Frontal cortex (tissue), 4 donors: ENCODE results near the gene NUP210L. TPM values are rescaled to one million over a fixed set of nuclear protein-coding genes. Genes with fewer than 3 reads are reported as not detected.
"Not testable (repeated sequence)": the region's sequence is repeated elsewhere in the genome, so short reads cannot be mapped to it uniquely, and the experiment has no call there.

Experiments
- DNase-seq, 2 donors: peaks; one replicate each; pipeline ENCODE4 v3.0.0; 2012; ENCODE audit warnings: low spot score in 2 of 2
- FAIRE-seq: peaks from 2 replicates; lab custom pipeline; 2012; peaks lifted over from hg19 to GRCh38; lab: Jason Lieb, UNC
- total RNA-seq: library from RNA; depleted of rRNA; stranded (reverse); fragments of >200 nt; gene quantifications from one replicate; pipeline ENCODE4 v1.2.3, GENCODE V29; 2014
- donor health status: control.
- donor health status: control.
- donor health status: control.

Gene NUP210L
- total RNA-seq, 1 donor from 2014 or later: 0.41 TPM

DNA sequence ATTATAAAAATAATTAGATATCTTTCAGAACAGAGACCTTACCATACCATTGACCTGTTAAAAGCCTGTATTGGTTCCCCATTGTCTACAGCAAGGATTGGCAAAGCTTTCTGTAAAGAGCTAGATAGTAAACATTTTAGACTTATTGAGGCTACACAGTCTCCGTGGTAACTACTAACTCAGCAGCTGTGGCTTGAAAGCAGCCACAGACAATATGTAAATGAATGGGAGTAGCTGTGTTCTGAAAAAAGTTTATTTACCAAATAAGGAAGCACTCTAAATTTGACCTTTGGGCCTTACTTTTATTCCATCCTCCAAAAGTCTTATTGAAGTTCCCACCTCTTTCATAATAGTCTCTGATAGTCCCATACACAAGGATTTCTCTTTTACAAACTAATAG, 39.7 kb downstream of the NUP210L start:
- DNase-seq (no peak), FAIRE-seq (no peak)

DNA sequence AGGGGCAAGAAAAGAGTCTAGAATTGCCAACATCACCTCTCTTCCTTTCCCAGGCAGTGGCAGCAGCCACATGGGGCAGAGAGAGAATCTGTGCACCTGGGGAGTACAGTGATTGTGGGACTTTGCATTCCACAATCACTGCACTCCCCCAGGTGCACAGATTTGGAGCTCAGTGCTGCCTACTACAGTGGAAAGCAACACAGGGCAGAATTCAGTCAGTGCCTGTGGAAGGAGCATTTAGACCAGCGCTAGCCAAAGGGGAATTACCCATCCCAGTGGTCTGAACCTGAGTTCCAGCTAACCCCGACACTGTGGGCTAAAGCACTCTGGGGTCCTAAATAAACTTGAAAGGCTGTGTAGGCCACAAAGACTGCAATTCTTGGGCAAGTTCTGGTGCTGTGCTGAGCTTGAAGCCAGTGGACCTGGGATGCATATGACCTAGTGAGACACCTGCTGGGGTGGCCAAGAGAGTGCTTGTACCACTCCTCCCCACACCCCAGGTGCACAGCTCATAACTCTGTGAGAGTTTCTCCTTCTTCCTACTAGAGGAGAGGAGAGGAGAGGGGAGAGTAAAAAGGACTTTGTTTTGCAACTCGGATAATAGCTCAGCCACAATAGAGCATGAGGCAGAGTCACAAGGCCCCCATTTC, 50.3 kb downstream of the NUP210L start:
- FAIRE-seq: no peak
- DNase-seq: no peak

DNA sequence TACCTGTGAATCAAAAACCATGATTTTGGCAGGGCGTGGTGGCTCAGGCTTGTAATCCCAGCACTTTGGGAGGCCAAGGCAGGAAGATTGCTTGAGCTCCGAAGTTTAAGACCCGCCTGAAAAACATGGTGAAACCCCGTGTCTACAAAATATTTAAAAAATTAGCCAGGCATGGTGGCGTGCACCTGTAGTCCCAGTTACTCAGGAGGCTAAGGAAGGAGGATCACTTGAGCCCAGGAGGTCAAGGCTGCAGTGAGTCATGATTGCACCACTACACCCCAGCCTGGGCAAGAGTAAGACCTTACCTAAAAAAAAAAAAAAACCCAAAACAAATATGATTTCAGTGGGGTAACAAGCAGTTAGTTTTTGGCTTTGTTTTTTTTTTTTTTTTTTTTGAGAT, 54.7 kb downstream of the NUP210L start:
- not testable (repeated sequence) for FAIRE-seq, DNase-seq

GRCh38 chr1:154097873-154098272, 57.0 kb downstream of the NUP210L start:
- DNase-seq (no peak), FAIRE-seq (no peak)

GRCh38 chr1:154095456-154096060, 59.3 kb downstream of the NUP210L start:
- FAIRE-seq: no peak
- DNase-seq: no peak

- no peak for FAIRE-seq
- no peak for DNase-seq
Observed at GRCh38 chr1:154094411-154094810, 60.5 kb downstream of the NUP210L start.

DNA sequence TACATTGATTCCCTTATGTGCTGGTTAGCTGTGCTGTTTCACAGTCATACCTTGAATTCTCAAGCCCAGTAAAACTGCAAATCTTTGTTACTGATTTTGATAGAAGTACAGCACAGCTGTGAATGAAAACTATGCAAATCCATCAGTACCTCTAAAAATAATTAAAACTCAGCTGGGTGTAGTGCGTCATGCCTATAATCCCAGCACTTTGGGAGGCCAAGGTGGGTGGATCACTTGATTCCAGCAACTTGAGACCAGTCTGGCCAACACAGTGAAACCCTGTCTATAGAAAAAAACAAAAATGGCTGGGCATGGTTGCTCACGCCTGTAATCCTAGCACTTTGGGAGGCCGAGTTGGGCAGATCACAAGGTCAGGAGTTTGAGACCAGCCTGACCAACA, 61.2 kb downstream of the NUP210L start:
- FAIRE-seq (no peak), DNase-seq (no peak)

GRCh38 chr1:154091706-154092105, 63.2 kb downstream of the NUP210L start:
- no peak for FAIRE-seq
- no peak for DNase-seq

DNA sequence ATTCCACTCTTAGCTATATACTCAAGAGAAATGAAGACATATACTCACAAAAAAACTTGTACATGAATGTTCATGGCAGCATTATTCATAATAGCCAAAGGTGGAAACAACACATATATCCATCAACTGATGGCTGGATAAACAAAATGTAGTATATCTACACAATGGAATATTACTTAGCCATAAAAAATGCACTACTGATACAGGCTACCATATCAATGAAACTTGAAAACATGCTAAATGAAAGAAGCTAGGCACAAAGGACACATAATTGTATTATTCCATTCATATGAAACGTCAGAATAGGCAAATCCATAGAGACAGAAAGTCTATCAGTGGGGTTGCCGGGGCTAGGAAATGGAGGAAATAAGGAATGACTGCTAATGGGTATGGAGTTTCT, 67.3 kb downstream of the NUP210L start:
- no peak for DNase-seq
- no peak for FAIRE-seq

GRCh38 chr1:154083057-154083456, 71.8 kb downstream of the NUP210L start:
- DNase-seq, FAIRE-seq: not testable (repeated sequence)

DNA sequence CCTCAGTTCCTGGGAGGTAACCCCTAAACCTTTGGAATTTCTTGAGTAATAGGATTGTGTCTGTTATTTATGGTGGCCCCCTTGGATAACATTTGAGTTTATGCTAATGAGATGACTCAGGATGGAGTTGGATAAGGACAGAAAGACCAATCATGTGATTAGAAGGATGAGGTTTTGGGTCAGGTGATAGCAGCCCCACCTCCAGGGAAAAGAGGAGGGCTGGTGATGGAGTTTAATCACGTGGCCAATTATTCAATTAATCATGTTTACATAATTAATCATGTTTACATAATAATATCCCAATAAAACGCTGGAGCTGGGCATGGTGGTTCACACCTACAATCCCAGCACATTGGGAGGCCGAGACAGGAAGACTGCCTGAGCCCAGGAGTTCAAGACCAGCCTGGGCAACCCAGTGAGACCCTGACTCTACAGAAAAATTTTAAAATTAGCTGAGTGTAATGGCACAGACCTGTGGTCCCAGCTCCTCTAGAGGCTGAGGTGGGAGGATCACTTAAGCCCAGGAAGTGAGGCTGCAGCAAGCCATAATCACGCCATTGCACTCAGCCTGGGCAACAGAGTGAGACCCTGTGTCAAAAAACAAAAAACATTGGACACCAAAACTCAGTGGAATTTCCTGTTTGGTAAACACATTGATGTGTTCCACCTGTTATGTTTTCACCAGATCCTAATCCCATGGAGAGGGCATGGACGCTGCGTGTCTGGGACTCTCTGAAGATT, 73.3 kb downstream of the NUP210L start:
- DNase-seq (no peak), FAIRE-seq (no peak)

DNA sequence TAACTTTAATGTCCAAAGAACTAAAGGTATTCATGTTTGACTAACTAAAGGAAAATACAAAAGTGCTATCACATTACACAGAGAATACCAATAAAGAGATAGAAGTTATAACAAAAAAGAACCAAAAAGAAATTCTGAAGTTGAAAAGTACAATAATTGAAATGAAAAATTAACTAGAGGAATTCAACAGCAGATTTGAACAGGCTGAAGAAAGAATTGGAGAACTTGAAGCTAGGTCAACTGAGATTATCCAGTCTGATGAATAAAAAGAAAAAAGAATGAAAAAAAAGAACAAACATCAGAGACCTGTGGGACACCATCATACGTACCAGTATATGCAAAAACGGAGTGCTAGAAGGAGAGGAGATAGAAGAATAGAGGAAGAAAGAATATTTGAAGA, 78.5 kb downstream of the NUP210L start:
- DNase-seq (no peak), FAIRE-seq (no peak)

DNA sequence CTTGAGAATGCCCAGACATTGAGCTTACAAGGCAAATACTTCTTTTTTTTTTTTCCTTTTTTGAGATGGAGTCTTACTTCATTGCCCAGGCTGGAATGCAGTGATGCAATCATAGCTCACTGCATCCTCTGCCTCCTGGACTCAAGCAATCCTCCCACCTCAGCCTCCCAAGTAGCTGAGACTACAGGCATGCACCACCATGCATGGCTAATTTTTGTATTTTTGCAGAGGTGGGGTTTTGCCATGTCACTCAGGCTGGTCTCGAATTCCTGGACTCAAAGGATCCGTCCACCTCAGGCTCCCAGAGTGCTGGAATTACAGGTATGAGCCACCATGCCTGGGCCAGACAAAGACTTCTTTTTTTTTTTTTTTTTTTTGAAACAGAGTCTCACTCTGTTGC, 79.1 kb downstream of the NUP210L start:
- FAIRE-seq (no peak), DNase-seq (no peak)

- DNase-seq (no peak), FAIRE-seq (no peak)
Observed at GRCh38 chr1:154062309-154062708, 92.6 kb downstream of the NUP210L start.

GRCh38 chr1:154047436-154047835, 107.4 kb downstream of the NUP210L start:
- not testable (repeated sequence) for FAIRE-seq, DNase-seq

DNA sequence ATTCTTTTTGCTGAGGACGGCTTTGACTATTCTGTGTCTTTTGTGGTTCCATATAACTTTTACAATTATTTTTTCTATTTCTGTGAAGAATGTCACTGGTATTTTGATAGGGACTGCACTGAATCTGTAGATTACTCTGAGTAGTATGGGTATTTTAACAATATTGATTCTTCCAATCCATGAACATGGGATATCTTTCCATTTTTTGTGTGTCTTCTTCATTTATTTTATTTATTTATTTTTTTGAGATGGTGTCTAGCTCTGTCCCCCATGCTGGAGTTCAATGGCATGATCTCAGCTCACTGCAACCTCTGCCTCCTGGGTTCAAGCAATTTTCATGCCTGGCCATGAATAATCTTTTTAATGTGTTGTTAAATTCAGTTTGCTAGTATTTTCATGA, 121.2 kb downstream of the NUP210L start:
- not testable (repeated sequence) for DNase-seq, FAIRE-seq

GRCh38 chr1:154019940-154020339, 134.9 kb downstream of the NUP210L start:
- no peak for DNase-seq

GRCh38 chr1:154019269-154019668, 135.6 kb downstream of the NUP210L start:
- FAIRE-seq (no peak), DNase-seq (no peak)

More at GRCh38 chr1:154019940-154020339, 134.9 kb downstream of the NUP210L start:
- no peak for FAIRE-seq

DNA sequence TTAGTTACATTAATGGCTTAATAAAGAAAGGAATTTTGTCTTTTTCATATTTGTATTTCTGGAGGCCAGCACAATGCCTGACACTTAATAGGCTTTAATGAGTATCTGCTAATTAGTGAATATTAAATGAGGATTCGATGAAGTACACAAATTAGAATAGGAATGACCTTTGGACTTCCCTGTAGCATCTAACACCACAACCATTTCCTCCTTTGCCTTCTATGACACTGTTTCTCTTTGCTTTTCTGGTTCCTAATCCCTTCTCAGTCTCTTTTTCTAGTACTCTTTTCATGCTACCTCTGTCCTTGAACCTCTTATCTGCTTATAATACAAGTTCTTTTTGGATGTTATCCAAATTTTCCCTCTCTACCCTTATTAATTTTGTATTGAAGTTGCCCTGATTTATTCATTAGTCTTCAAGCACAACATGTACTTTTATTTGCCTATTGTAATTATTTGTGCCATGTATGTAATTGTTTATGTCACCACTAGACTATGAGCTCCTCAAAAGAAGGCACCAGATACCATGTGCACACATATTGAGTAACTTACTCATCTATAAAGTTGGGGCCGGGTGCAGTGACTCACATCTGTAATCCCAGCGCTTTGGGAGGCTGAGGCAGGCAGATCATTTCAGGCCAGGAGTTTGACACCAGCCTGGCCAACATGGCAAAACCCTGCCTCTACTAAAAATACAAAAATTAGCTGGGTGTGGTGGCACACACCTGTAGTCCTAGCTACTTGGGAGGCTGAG, 140.5 kb downstream of the NUP210L start:
- FAIRE-seq: no peak
- no peak for DNase-seq

- not testable (repeated sequence) for FAIRE-seq, DNase-seq
Observed at GRCh38 chr1:154012543-154012942, 142.3 kb downstream of the NUP210L start.
